GM12878 (cell line): Measurements from ENCODE around the gene DIDO1. TPM values are rescaled to one million over a fixed set of nuclear protein-coding genes. Genes with fewer than 3 reads are reported as not detected.

ENCODE experiments used
- ATAC-seq: fragments of 200-7000 bp; cut with Tn5 transposase; 3 replicates; pipeline ENCODE4 v1.9.1; 2020; ENCODE audit warnings: mild to moderate bottlenecking, moderate library complexity
- BruUV-seq: library from RNA; stranded (reverse); fragments of 400-500 nt; replicated peaks from 2 replicates; lab custom pipeline; 2021; lab: Mats Ljungman, UMichigan
- CTCF ChIA-PET: fragments of 300-600 bp; sonication (Branson Sonifier 250); formaldehyde crosslinking; extraction: SDS; loops from one replicate; lab custom pipeline; 2021; ENCODE audit warnings: inconsistent platforms; lab: Yijun Ruan, JAX
- POLR2A ChIA-PET: fragments of 350-600 bp; formaldehyde crosslinking; extraction: SDS; loops from one replicate; lab custom pipeline; 2021; ENCODE audit warnings: inconsistent platforms; lab: Charles Lee
- RAD21 ChIA-PET: fragments of 300-600 bp; sonication (Branson Sonifier 250); formaldehyde crosslinking; loops from one replicate; lab custom pipeline; 2023; ENCODE audit warnings: antibody characterized with exemption; ENCODE audit not compliant: unreplicated experiment; lab: Charles Lee
- SMC1A ChIA-PET: fragments of 300-600 bp; sonication (Branson Sonifier 250); formaldehyde crosslinking; loops from one replicate; lab custom pipeline; 2023; ENCODE audit not compliant: unreplicated experiment, uncharacterized antibody; lab: Charles Lee
- DNase-seq: peaks from one replicate; pipeline ENCODE4 v3.0.0-alpha.2; 2011; ENCODE audit warnings: low read depth, low spot score
- FAIRE-seq: peaks from 3 replicates; lab custom pipeline; 2011; peaks lifted over from hg19 to GRCh38; lab: Jason Lieb, UNC
- H2AFZ ChIP-seq: 2 replicates; pipeline ENCODE4 v1.6.0; 2011; ENCODE audit warnings: low read depth, low read length, control low read depth; ENCODE audit not compliant: control insufficient read depth
- H3K27ac ChIP-seq: 2 replicates; pipeline ENCODE4 v1.5.1; 2011; ENCODE audit warnings: control low read depth; ENCODE audit not compliant: control insufficient read depth, insufficient read depth
- H3K27me3 ChIP-seq, 2 experiments: replicated peaks in 1 of 2; 2 replicates each; pipeline versions ENCODE4 v1.6.0 to v1.6.1; 2011; ENCODE audit warnings: low read length in 1 of 2; ENCODE audit not compliant: control insufficient read depth in 2 of 2, insufficient read depth in 2 of 2
- H3K36me3 ChIP-seq, 2 experiments: 2 replicates each; pipeline ENCODE4 v1.5.1; 2011; ENCODE audit warnings: low read length in 1 of 2; ENCODE audit not compliant: control insufficient read depth in 2 of 2, insufficient read depth in 2 of 2
- H3K4me1 ChIP-seq: 2 replicates; pipeline ENCODE4 v1.6.1; 2011; ENCODE audit warnings: mild to moderate bottlenecking, low read length, moderate library complexity, mixed read lengths; ENCODE audit not compliant: control insufficient read depth, insufficient read depth
- H3K4me2 ChIP-seq: 2 replicates; pipeline ENCODE4 v1.6.0; 2011; ENCODE audit warnings: control low read depth; ENCODE audit not compliant: control insufficient read depth, insufficient read depth
- H3K4me3 ChIP-seq: fragments of 200-600 bp; sonication (generic); 2 replicates; pipeline ENCODE4 v1.5.1; 2016
- H3K79me2 ChIP-seq: 2 replicates; pipeline ENCODE4 v1.6.0; 2011; ENCODE audit warnings: low read length; ENCODE audit not compliant: control insufficient read depth, insufficient read depth
- H3K9ac ChIP-seq: 2 replicates; pipeline ENCODE4 v1.8.0; 2011; ENCODE audit warnings: low read length, control low read depth, mixed read lengths; ENCODE audit not compliant: control insufficient read depth, insufficient read depth
- H3K9me3 ChIP-seq: replicated peaks from 3 replicates; pipeline ENCODE4 v1.5.1; 2011; ENCODE audit warnings: mild to moderate bottlenecking, low read length; ENCODE audit not compliant: control insufficient read depth, insufficient read depth
- H4K20me1 ChIP-seq: 2 replicates; pipeline ENCODE4 v1.6.0; 2011; ENCODE audit not compliant: control insufficient read depth, insufficient read depth
- LARP7 ChIP-seq: fragments of 450-650 bp; IDR thresholded peaks from 2 replicates; pipeline ENCODE4 v1.6.1; 2017; ENCODE audit warnings: mild to moderate bottlenecking
- MTA2 ChIP-seq: fragments of 450-650 bp; IDR thresholded peaks from 2 replicates; pipeline ENCODE4 v1.6.1; 2016; ENCODE audit warnings: low read depth, mild to moderate bottlenecking, moderate library complexity
- MYB ChIP-seq: fragments of 150-350 bp; IDR thresholded peaks from 2 replicates; pipeline ENCODE4 v1.6.1; 2014; ENCODE audit warnings: mild to moderate bottlenecking, low read depth, low read length, borderline replicate concordance
- NR2C1 ChIP-seq: fragments of 450-650 bp; IDR thresholded peaks from 2 replicates; pipeline ENCODE4 v1.6.1; 2017; ENCODE audit warnings: antibody characterized with exemption, mild to moderate bottlenecking, moderate library complexity
- POLR2A ChIP-seq: IDR thresholded peaks from 2 replicates; pipeline ENCODE4 v1.6.1; 2011; ENCODE audit warnings: low read depth, mild to moderate bottlenecking, low read length
- RUNX3 ChIP-seq: IDR thresholded peaks from 2 replicates; pipeline ENCODE4 v1.6.1; 2012; ENCODE audit warnings: low read length, inconsistent platforms
- ZBTB11 ChIP-seq: fragments of 450-650 bp; formaldehyde crosslinking; IDR thresholded peaks from 2 replicates; pipeline ENCODE4 v1.5.0; 2022; ENCODE audit warnings: mild to moderate bottlenecking, missing genetic modification characterization
- ZNF274 ChIP-seq: IDR thresholded peaks from one replicate; pipeline ENCODE4 v1.8.0; 2011; ENCODE audit not compliant: insufficient read length, insufficient read depth
- WGBS: methylation state at CpG from one replicate; pipeline ENCODE4 v1.1.6; 2016; ENCODE audit warnings: low lambda C conversion rate; ENCODE audit not compliant: insufficient replicate concordance, insufficient coverage; ENCODE audit errors: missing lambda C conversion rate; 5-methylcytosine and 5-hydroxymethylcytosine counted together
- in situ Hi-C: fragments of 300-500 bp; cut with MboI; formaldehyde crosslinking; loops from 9 replicates; pipeline ENCODE4 v1.14.3; 2018; ENCODE audit warnings: mixed read lengths
- intact Hi-C: fragments of 100-400 bp; cut with micrococcal nuclease; formaldehyde crosslinking; loops from one replicate; pipeline ENCODE4 v1.14.2; 2022; ENCODE audit not compliant: unreplicated experiment
- polyA plus RNA-seq, 11 experiments: library from polyadenylated mRNA; depleted of rRNA in 4 of 11; unstranded in 6 of 11; stranded (reverse) in 5 of 11; fragments of >200 nt; fragmentation: Nextera tagmentation in 4 of 11; fragmentation: Illumina TruSeq in 1 of 11; extraction: Ambion mirVana in 4 of 11; extraction: Trizol in 1 of 11; gene quantifications; 1 replicate in 1 of 11; 2 replicates in 10 of 11; pipeline versions ENCODE4 v1.2.1 to v1.2.3, GENCODE V29; 2011 to 2016; ENCODE audit warnings: inconsistent platforms in 2 of 11, missing spikeins in 2 of 11, low read depth in 1 of 11
- total RNA-seq, 4 experiments: library from RNA; depleted of rRNA in 3 of 4; stranded (reverse); fragments of >200 nt in 3 of 4; fragmentation: Illumina TruSeq in 1 of 4; extraction: Trizol in 1 of 4; gene quantifications; 2 replicates each; pipeline versions ENCODE4 v1.2.1 to v1.2.3, GENCODE V29; 2013 to 2021

Gene DIDO1
- total and polyA plus RNA-seq, 10 of the 15 experiments (the other 5 are each of a cell fraction or from before 2014, with no cell fraction given) = 5.5 to 56.4 (median 38.4) TPM

- TF ChIP-seq ZBTB11 (CRISPR knock-in tag) = no peak
- TF ChIP-seq ZNF274 = no peak
- TF ChIP-seq MTA2 = no peak
- TF ChIP-seq POLR2A = no peak
- no peak for TF ChIP-seq RUNX3
- TF ChIP-seq MYB = no peak
- TF ChIP-seq LARP7 = no peak
Measured at GRCh38 chr20:62888910-62889309, 37.4 kb downstream of the DIDO1 start (continued).

GRCh38 chr20:62888406-62888805 lies 37.9 kb downstream of the DIDO1 start:
- CTCF ChIA-PET = interaction anchor here (1.4 kb wide), 1 partner anchor 19 kb away, joined by 3 read pairs; no protein-coding TSS in a partner anchor
- POLR2A ChIA-PET = no interaction called here
- Histone ChIP-seq H3K27me3 (no peaks in the 10 kb centered on the region), H4K20me1 (no peaks in the 10 kb centered on the region; the same call in 1 of the 2 replicates), H3K9ac (no peak overlapping the region), H2AFZ (no peak overlapping the region), H3K4me1 (no peaks in the 10 kb centered on the region)
- FAIRE-seq = no peak
- intact Hi-C loops = no loop called here
- TF ChIP-seq POLR2A = 0 out of 2 replicates have a peak, but pooled peaks have one; percentile 8
- no peak for TF ChIP-seq NR2C1
- TF ChIP-seq, all 136 proteins: peak for 1
- ATAC-seq (no peak), DNase-seq (no peak)
- no peaks in the 10 kb centered on the region for H3K9me3 ChIP-seq
- H3K4me2 ChIP-seq = no peak overlapping the region
- SMC1A ChIA-PET = interaction anchor here (0.9 kb wide), 1 partner anchor 22 kb away, joined by 3 read pairs; no protein-coding TSS in a partner anchor
- RAD21 ChIA-PET = interaction anchor here (1.4 kb wide), 1 partner anchor 13 kb away, joined by 3 read pairs; no protein-coding TSS in a partner anchor
- in situ Hi-C loops = no loop called here
- no peak overlapping the region for H3K27ac ChIP-seq
- H3K36me3 ChIP-seq = peaks cover 26% of the 10 kb centered on the region in 2 experiments
- no TSS peak for BruUV-seq
- H3K79me2 ChIP-seq = no peaks in the 10 kb centered on the region
- 95% methylated on average over 16 of the region's 16 CpGs for WGBS
- H3K4me3 ChIP-seq = no peak overlapping the region
